ENCODE measurements around the gene PPP1R9B.

DNA sequence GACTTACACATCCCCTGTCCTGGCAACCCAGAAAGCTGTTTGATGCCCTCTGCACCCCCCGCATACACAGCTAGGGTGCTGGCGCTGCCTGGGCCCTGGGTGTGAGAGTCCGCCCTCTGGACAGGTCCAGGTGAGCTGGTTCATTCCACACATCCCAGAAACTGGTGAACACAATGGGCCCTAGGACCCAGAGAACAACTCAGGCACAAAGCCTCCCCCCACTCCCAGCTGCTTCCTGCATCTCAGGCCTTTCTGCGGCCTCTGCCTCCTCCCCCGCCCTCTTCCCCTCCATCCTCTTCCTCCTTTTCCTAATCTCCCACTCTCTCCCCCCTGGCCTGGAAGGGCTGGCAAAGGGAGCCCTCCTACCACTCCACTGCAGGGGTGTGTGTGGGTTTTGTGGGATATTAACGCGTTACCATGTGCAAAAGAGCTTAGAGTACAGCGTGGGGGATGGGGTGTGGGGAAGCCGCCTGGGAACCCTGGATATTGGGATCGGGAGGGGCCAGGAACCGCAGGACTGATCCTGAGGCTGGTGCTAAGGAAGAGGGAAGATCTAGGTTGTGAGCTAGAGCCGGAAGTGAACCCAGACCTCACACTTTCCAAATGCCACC lies 1.6 kb upstream of the PPP1R9B start:
- TF ChIP-seq POLR2A (IDR thresholded peaks at IDR 0.05; ENCODE audit: low read length), result no peak
- no peak for TF ChIP-seq GATA1 (IDR thresholded peaks at IDR 0.05; ENCODE audit: low read depth, low read length)

Measured in erythroblast (primary cell).